Stimulated activated CD4-positive, alpha-beta T cell treated with anti-CD3 and anti-CD28 coated beads, Interleukin-4, amount 100 ng/mL, for 1 hour (primary cell): ENCODE data around the gene PPA1.
"Not testable (repeated sequence)": the region's sequence is repeated elsewhere in the genome, so short reads cannot be mapped to it uniquely, and the experiment has no call there.

Source experiments
- DNase-seq: peaks from one replicate; pipeline ENCODE4 v3.0.0-alpha.2; 2020

PPA1 gene

GRCh38 chr10:70201105-70201504, 32.1 kb downstream of the PPA1 start:
- no peak for DNase-seq

GRCh38 chr10:70198696-70199466, 34.3 kb downstream of the PPA1 start:
- DNase-seq = no peak

GRCh38 chr10:70197235-70197945, 35.8 kb downstream of the PPA1 start:
- no peak for DNase-seq

GRCh38 chr10:70193391-70193844, 39.8 kb downstream of the PPA1 start:
- no peak for DNase-seq

GRCh38 chr10:70192326-70192968, 40.8 kb downstream of the PPA1 start:
- no peak for DNase-seq

GRCh38 chr10:70191972-70192305, 41.3 kb downstream of the PPA1 start:
- DNase-seq = no peak

- DNase-seq = no peak
Observed at GRCh38 chr10:70191161-70191971, 41.9 kb downstream of the PPA1 start.

- DNase-seq = no peak
Observed at GRCh38 chr10:70190581-70190980, 42.6 kb downstream of the PPA1 start.

- DNase-seq = no peak
Observed at GRCh38 chr10:70190102-70190501, 43.1 kb downstream of the PPA1 start.

GRCh38 chr10:70188768-70189167, 44.5 kb downstream of the PPA1 start:
- DNase-seq = no peak

- no peak for DNase-seq
Observed at GRCh38 chr10:70186571-70186970, 46.7 kb downstream of the PPA1 start.

GRCh38 chr10:70186090-70186489, 47.1 kb downstream of the PPA1 start:
- no peak for DNase-seq

GRCh38 chr10:70183304-70183703, 49.9 kb downstream of the PPA1 start:
- no peak for DNase-seq

GRCh38 chr10:70179209-70179608, 54.0 kb downstream of the PPA1 start:
- DNase-seq = not testable (repeated sequence)

GRCh38 chr10:70178139-70178725, 55.0 kb downstream of the PPA1 start:
- no peak for DNase-seq

GRCh38 chr10:70176441-70176840, 56.8 kb downstream of the PPA1 start:
- no peak for DNase-seq

- no peak for DNase-seq
Observed at GRCh38 chr10:70175516-70175915, 57.7 kb downstream of the PPA1 start.

- no peak for DNase-seq
Observed at GRCh38 chr10:70174058-70174741, 59.0 kb downstream of the PPA1 start.

GRCh38 chr10:70169649-70170364, 63.4 kb downstream of the PPA1 start:
- no peak for DNase-seq

- DNase-seq = no peak
Observed at GRCh38 chr10:70169011-70169410, 64.2 kb downstream of the PPA1 start.

GRCh38 chr10:70167246-70167645, 66.0 kb downstream of the PPA1 start:
- DNase-seq = no peak
